GM23338 (cell line): Measurements from ENCODE around the gene EPHB1. TPM values are rescaled to one million over a fixed set of nuclear protein-coding genes. Genes with fewer than 3 reads are reported as not detected.

Experiments
- ATAC-seq: fragments of 200-7000 bp; cut with Tn5 transposase; 3 replicates; pipeline ENCODE4 v1.9.1; 2020
- DNase-seq: peaks from one replicate; pipeline ENCODE4 v3.0.0-alpha.2; 2015; ENCODE audit warnings: low spot score
- H2AFZ ChIP-seq: fragments of 200-600 bp; sonication (generic); 2 replicates; pipeline ENCODE4 v1.8.0; 2016; ENCODE audit warnings: antibody characterized with exemption, mild to moderate bottlenecking, moderate library complexity
- H3F3A ChIP-seq: fragments of 200-600 bp; sonication (generic); replicated peaks from 2 replicates; pipeline ENCODE4 v1.8.0; 2017; ENCODE audit warnings: antibody characterized with exemption, mixed run types, low read depth
- H3K27ac ChIP-seq: fragments of 200-600 bp; sonication (generic); 2 replicates; pipeline ENCODE4 v1.6.1; 2016; ENCODE audit warnings: low read depth
- H3K27me3 ChIP-seq: fragments of 200-600 bp; sonication (generic); 2 replicates; pipeline ENCODE4 v1.8.0; 2016; ENCODE audit warnings: mild to moderate bottlenecking, mixed run types, moderate library complexity; ENCODE audit not compliant: insufficient read depth
- H3K36me3 ChIP-seq: fragments of 200-600 bp; sonication (generic); 2 replicates; pipeline ENCODE4 v1.8.0; 2016; ENCODE audit warnings: mild to moderate bottlenecking; ENCODE audit not compliant: insufficient read depth
- H3K4me1 ChIP-seq: fragments of 200-600 bp; sonication (generic); 2 replicates; pipeline ENCODE4 v1.8.0; 2016; ENCODE audit warnings: mild to moderate bottlenecking, moderate library complexity; ENCODE audit not compliant: insufficient read depth
- H3K4me2 ChIP-seq: fragments of 200-600 bp; sonication (generic); 2 replicates; pipeline ENCODE4 v1.7.1; 2017; ENCODE audit warnings: mixed run types
- H3K4me3 ChIP-seq: fragments of 200-600 bp; sonication (generic); 2 replicates; pipeline ENCODE4 v1.6.1; 2016; ENCODE audit warnings: mixed run types
- H3K79me2 ChIP-seq: fragments of 200-600 bp; sonication (generic); replicated peaks from 2 replicates; pipeline ENCODE4 v1.8.0; 2017; ENCODE audit warnings: mild to moderate bottlenecking; ENCODE audit not compliant: insufficient read depth
- H3K9me2 ChIP-seq: fragments of 200-600 bp; sonication (generic); 2 replicates; pipeline ENCODE4 v1.8.0; 2017; ENCODE audit not compliant: insufficient read depth
- H4K20me1 ChIP-seq: fragments of 200-600 bp; sonication (generic); replicated peaks from 2 replicates; pipeline ENCODE4 v1.8.0; 2017; ENCODE audit warnings: mild to moderate bottlenecking; ENCODE audit not compliant: insufficient read depth
- H3K27ac Mint-ChIP-seq: 2 replicates; pipeline ENCODE4 v1.8.0; 2020; ENCODE audit warnings: inconsistent platforms, mild to moderate bottlenecking, moderate library complexity, mixed read lengths
- H3K27me3 Mint-ChIP-seq: 3 replicates; pipeline ENCODE4 v1.8.0; 2022; ENCODE audit warnings: low read depth, mild to moderate bottlenecking, moderate library complexity, mixed read lengths, inconsistent platforms; ENCODE audit not compliant: insufficient read depth, poor library complexity
- H3K36me3 Mint-ChIP-seq: 3 replicates; pipeline ENCODE4 v1.8.0; 2021; ENCODE audit warnings: low read depth, mild to moderate bottlenecking, inconsistent platforms, moderate library complexity, mixed read lengths
- H3K4me1 Mint-ChIP-seq: 3 replicates; pipeline ENCODE4 v1.8.0; 2020; ENCODE audit warnings: mild to moderate bottlenecking, inconsistent platforms, mixed read lengths
- H3K4me3 Mint-ChIP-seq: 3 replicates; pipeline ENCODE4 v1.8.0; 2021; ENCODE audit warnings: moderate library complexity, mild to moderate bottlenecking, inconsistent platforms, mixed read lengths
- H3K9me3 Mint-ChIP-seq: 3 replicates; pipeline ENCODE4 v1.8.0; 2020; ENCODE audit warnings: moderate library complexity, mild to moderate bottlenecking, inconsistent platforms, mixed read lengths
- CREB1 ChIP-seq: fragments of 250-450 bp; sonication (Bioruptor Pico); IDR thresholded peaks from 2 replicates; pipeline ENCODE4 v1.5.0; 2020; ENCODE audit warnings: low read depth, mild to moderate bottlenecking, moderate library complexity
- EZH2 ChIP-seq: fragments of 200-600 bp; sonication (generic); IDR thresholded peaks from one replicate; pipeline ENCODE4 v1.8.0; 2017; ENCODE audit warnings: antibody characterized with exemption, mild to moderate bottlenecking, low read depth; ENCODE audit not compliant: unreplicated experiment
- JUNB ChIP-seq: IDR thresholded peaks from one replicate; pipeline ENCODE4 v1.6.1; 2016; ENCODE audit warnings: antibody characterized with exemption; ENCODE audit not compliant: unreplicated experiment
- NANOG ChIP-seq: IDR thresholded peaks from 2 replicates; pipeline ENCODE4 v1.6.1; 2016; ENCODE audit warnings: antibody characterized with exemption, borderline replicate concordance
- POLR2AphosphoS5 ChIP-seq: IDR thresholded peaks from 2 replicates; pipeline ENCODE4 v1.6.1; 2016; ENCODE audit warnings: antibody characterized with exemption, low read depth
- STAT1 ChIP-seq: IDR thresholded peaks from one replicate; pipeline ENCODE4 v1.6.1; 2016; ENCODE audit warnings: antibody characterized with exemption; ENCODE audit not compliant: unreplicated experiment
- ZNF331 ChIP-seq: fragments of 250-450 bp; sonication (Bioruptor Pico); IDR thresholded peaks from 2 replicates; pipeline ENCODE4 v1.5.0; 2020; ENCODE audit warnings: low read depth, mild to moderate bottlenecking, moderate library complexity
- polyA plus RNA-seq: library from polyadenylated mRNA; unstranded; fragments of >200 nt; fragmentation: Nextera tagmentation; extraction: Ambion mirVana; gene quantifications from 2 replicates; pipeline ENCODE4 v1.2.1, GENCODE V29; 2016
- total RNA-seq: library from RNA; depleted of rRNA; stranded (reverse); fragments of >200 nt; shearing (Covaris generic); gene quantifications from 2 replicates; pipeline ENCODE4 v1.2.3, GENCODE V29; 2014
- TF ChIP-seq, protein P1 (sequence below): IDR thresholded peaks from 2 replicates; pipeline ENCODE4 v1.6.1; 2016; ENCODE audit warnings: antibody characterized with exemption
- TF ChIP-seq, protein P2 (sequence below): fragments of 250-450 bp; sonication (Bioruptor Pico); IDR thresholded peaks from 2 replicates; pipeline ENCODE4 v1.5.0; 2020; ENCODE audit warnings: mild to moderate bottlenecking, moderate library complexity

Gene EPHB1
- total and polyA plus RNA-seq, 2 experiments from 2014 or later: 2.7 to 5.2 TPM

GRCh38 chr3:135268941-135269532, 474.0 kb downstream of the EPHB1 start:
- Histone ChIP-seq H3K4me3 (no peak overlapping the region), H3K36me3 (no peaks in the 10 kb centered on the region), H3K79me2 (no peaks in the 10 kb centered on the region), H3K27me3 (no peaks in the 10 kb centered on the region), H3K4me2 (no peak overlapping the region), H3F3A (no peaks in the 10 kb centered on the region), H3K4me1 (peaks cover 6% of the 10 kb centered on the region), H3K27ac (no peak overlapping the region), H3K9me2 (peaks cover 24% of the 10 kb centered on the region; the same call in 1 of the 2 replicates), H2AFZ (no peak overlapping the region), H4K20me1 (no peaks in the 10 kb centered on the region)
- Mint-ChIP-seq H3K27ac (no peak overlapping the region), H3K9me3 (no peaks in the 10 kb centered on the region; the same call in 2 of the 3 replicates), H3K36me3 (no peaks in the 10 kb centered on the region), H3K4me3 (no peak overlapping the region), H3K4me1 (peaks cover 28% of the 10 kb centered on the region), H3K27me3 (peaks cover 8% of the 10 kb centered on the region)
- DNase-seq (no peak), ATAC-seq (no peak)
- no peak for TF ChIP-seq STAT1
- TF ChIP-seq, protein P1, sequence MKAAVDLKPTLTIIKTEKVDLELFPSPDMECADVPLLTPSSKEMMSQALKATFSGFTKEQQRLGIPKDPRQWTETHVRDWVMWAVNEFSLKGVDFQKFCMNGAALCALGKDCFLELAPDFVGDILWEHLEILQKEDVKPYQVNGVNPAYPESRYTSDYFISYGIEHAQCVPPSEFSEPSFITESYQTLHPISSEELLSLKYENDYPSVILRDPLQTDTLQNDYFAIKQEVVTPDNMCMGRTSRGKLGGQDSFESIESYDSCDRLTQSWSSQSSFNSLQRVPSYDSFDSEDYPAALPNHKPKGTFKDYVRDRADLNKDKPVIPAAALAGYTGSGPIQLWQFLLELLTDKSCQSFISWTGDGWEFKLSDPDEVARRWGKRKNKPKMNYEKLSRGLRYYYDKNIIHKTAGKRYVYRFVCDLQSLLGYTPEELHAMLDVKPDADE: no peak
- TF ChIP-seq NANOG: no peak
- TF ChIP-seq JUNB: no peak

DNA sequence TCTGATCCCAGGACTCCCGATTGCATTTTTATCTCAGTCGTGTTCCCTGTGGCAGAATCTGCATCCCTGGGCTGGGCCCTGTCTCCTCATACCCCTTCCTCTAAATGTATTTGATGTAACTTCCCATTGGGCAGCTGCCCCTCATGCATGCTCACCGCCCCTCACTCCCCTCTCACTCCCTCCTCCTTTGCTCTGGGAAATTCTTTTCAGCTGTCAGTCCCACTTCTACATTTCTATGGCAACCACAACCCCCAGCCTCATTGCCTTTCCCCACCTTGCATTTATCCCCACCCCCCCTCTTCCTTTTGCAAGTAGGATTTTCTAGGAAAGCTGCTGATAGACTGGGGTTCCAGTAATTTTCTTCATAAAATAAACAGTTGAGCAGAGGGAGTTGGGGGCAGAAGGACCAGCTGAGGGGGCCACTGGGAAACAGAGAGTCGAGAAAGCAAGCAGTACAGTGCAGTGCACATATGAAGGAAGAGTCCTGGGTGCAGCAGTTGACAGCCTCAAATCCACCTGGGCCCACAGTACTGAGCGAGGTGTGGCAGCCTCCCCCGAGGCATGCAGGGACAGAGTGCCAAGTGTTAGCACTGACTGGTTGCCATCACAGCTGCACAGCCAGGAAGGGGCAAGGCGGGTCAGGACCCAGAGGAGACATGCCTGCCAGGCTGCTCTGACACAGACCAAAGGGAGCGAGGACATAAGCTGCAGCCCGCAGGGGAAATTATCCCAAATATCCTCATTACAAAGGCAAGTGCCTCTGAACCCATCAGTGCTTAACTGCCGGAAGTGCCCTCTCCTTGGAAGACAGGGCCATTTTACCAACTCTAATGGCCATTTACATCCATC, 476.3 kb downstream of the EPHB1 start:
- peaks cover 8% of the 10 kb centered on the region for H3K27me3 Mint-ChIP-seq
- TF ChIP-seq CREB1 (no peak), STAT1 (no peak), ZNF331 (CRISPR knock-in tag) (no peak), POLR2AphosphoS5 (no peak), EZH2 (no peak), NANOG (no peak)
- TF ChIP-seq, protein P1: no peak
- TF ChIP-seq, protein P2, sequence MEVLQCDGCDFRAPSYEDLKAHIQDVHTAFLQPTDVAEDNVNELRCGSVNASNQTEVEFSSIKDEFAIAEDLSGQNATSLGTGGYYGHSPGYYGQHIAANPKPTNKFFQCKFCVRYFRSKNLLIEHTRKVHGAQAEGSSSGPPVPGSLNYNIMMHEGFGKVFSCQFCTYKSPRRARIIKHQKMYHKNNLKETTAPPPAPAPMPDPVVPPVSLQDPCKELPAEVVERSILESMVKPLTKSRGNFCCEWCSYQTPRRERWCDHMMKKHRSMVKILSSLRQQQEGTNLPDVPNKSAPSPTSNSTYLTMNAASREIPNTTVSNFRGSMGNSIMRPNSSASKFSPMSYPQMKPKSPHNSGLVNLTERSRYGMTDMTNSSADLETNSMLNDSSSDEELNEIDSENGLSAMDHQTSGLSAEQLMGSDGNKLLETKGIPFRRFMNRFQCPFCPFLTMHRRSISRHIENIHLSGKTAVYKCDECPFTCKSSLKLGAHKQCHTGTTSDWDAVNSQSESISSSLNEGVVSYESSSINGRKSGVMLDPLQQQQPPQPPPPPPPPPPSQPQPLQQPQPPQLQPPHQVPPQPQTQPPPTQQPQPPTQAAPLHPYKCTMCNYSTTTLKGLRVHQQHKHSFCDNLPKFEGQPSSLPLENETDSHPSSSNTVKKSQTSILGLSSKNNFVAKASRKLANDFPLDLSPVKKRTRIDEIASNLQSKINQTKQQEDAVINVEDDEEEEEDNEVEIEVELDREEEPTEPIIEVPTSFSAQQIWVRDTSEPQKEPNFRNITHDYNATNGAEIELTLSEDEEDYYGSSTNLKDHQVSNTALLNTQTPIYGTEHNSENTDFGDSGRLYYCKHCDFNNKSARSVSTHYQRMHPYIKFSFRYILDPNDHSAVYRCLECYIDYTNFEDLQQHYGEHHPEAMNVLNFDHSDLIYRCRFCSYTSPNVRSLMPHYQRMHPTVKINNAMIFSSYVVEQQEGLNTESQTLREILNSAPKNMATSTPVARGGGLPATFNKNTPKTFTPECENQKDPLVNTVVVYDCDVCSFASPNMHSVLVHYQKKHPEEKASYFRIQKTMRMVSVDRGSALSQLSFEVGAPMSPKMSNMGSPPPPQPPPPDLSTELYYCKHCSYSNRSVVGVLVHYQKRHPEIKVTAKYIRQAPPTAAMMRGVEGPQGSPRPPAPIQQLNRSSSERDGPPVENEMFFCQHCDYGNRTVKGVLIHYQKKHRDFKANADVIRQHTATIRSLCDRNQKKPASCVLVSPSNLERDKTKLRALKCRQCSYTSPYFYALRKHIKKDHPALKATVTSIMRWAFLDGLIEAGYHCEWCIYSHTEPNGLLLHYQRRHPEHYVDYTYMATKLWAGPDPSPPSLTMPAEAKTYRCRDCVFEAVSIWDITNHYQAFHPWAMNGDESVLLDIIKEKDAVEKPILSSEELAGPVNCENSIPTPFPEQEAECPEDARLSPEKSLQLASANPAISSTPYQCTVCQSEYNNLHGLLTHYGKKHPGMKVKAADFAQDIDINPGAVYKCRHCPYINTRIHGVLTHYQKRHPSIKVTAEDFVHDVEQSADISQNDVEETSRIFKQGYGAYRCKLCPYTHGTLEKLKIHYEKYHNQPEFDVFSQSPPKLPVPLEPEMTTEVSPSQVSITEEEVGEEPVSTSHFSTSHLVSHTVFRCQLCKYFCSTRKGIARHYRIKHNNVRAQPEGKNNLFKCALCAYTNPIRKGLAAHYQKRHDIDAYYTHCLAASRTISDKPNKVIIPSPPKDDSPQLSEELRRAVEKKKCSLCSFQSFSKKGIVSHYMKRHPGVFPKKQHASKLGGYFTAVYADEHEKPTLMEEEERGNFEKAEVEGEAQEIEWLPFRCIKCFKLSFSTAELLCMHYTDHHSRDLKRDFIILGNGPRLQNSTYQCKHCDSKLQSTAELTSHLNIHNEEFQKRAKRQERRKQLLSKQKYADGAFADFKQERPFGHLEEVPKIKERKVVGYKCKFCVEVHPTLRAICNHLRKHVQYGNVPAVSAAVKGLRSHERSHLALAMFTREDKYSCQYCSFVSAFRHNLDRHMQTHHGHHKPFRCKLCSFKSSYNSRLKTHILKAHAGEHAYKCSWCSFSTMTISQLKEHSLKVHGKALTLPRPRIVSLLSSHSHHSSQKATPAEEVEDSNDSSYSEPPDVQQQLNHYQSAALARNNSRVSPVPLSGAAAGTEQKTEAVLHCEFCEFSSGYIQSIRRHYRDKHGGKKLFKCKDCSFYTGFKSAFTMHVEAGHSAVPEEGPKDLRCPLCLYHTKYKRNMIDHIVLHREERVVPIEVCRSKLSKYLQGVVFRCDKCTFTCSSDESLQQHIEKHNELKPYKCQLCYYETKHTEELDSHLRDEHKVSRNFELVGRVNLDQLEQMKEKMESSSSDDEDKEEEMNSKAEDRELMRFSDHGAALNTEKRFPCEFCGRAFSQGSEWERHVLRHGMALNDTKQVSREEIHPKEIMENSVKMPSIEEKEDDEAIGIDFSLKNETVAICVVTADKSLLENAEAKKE: no peak

More for the DNA sequence above, 476.3 kb downstream of the EPHB1 start:
- Histone ChIP-seq H3K79me2 (no peaks in the 10 kb centered on the region), H3F3A (no peaks in the 10 kb centered on the region), H3K27me3 (no peaks in the 10 kb centered on the region), H3K4me3 (no peak overlapping the region), H3K9me2 (0 out of 2 replicates have a peak, but pooled peaks cover 8% of the 10 kb centered on the region), H3K4me2 (0 out of 2 replicates have a peak overlapping the region, but pooled peaks have one; percentile 26), H3K4me1 (peaks cover 6% of the 10 kb centered on the region; the same call in 1 of the 2 replicates), H4K20me1 (no peaks in the 10 kb centered on the region), H3K36me3 (no peaks in the 10 kb centered on the region), H3K27ac (no peak overlapping the region), H2AFZ (peak overlapping the region; percentile 87; the same call in 1 of the 2 replicates)
- no peak overlapping the region for H3K27ac Mint-ChIP-seq
- no peaks in the 10 kb centered on the region for H3K9me3 Mint-ChIP-seq
- ATAC-seq (peak; percentile 40), DNase-seq (peak; percentile 3)
- H3K36me3 Mint-ChIP-seq: no peaks in the 10 kb centered on the region
- H3K4me3 Mint-ChIP-seq: no peak overlapping the region
- peaks cover 13% of the 10 kb centered on the region for H3K4me1 Mint-ChIP-seq
